OCI-LY7 (cell line): ENCODE data around the gene ELL. TPM values are rescaled to one million over a fixed set of nuclear protein-coding genes. Genes with fewer than 3 reads are reported as not detected.

Source experiments
- BruUV-seq: library from RNA; stranded (reverse); fragments of 400-500 nt; replicated peaks from 2 replicates; lab custom pipeline; 2021; lab: Mats Ljungman, UMichigan
- CTCF ChIA-PET: fragments of 300-600 bp; sonication (Branson Sonifier 250); formaldehyde crosslinking; loops from one replicate; lab custom pipeline; 2022; ENCODE audit warnings: antibody characterized with exemption; ENCODE audit not compliant: unreplicated experiment; lab: Charles Lee
- POLR2A ChIA-PET: fragments of 300-600 bp; sonication (Branson Sonifier 250); formaldehyde crosslinking; loops from one replicate; lab custom pipeline; 2022; ENCODE audit warnings: antibody characterized with exemption; lab: Charles Lee
- DNase-seq: peaks from one replicate; pipeline ENCODE4 v3.0.0-alpha.2; 2015; ENCODE audit warnings: low spot score
- H2AFZ ChIP-seq: fragments of 200-600 bp; sonication (generic), shearing (Covaris generic); 2 replicates; pipeline ENCODE4 v1.6.1; 2014; ENCODE audit warnings: mild to moderate bottlenecking, antibody characterized with exemption, low read length, moderate library complexity
- H3K27ac ChIP-seq: fragments of 200-600 bp; sonication (generic); 2 replicates; pipeline ENCODE4 v1.5.1; 2014; ENCODE audit warnings: mixed run types, low read depth, mild to moderate bottlenecking, moderate library complexity, low read length, inconsistent platforms; ENCODE audit not compliant: poor library complexity, severe bottlenecking
- H3K36me3 ChIP-seq: fragments of 200-600 bp; sonication (generic); 2 replicates; pipeline ENCODE4 v1.6.1; 2014; ENCODE audit warnings: mild to moderate bottlenecking, antibody characterized with exemption, low read length, moderate library complexity, mixed read lengths; ENCODE audit not compliant: insufficient read depth
- H3K4me1 ChIP-seq: fragments of 200-600 bp; sonication (generic); 2 replicates; pipeline ENCODE4 v1.5.1; 2014; ENCODE audit warnings: mild to moderate bottlenecking, low read length; ENCODE audit not compliant: insufficient read depth, poor library complexity, severe bottlenecking
- H3K4me2 ChIP-seq: fragments of 200-600 bp; sonication (generic); 2 replicates; pipeline ENCODE4 v1.6.1; 2014; ENCODE audit warnings: mild to moderate bottlenecking, low read length
- H3K4me3 ChIP-seq: fragments of 200-600 bp; sonication (generic); 2 replicates; pipeline ENCODE4 v1.5.1; 2014; ENCODE audit warnings: mild to moderate bottlenecking, low read depth, low read length; ENCODE audit not compliant: poor library complexity, severe bottlenecking
- H3K79me2 ChIP-seq: fragments of 200-600 bp; sonication (generic); 2 replicates; pipeline ENCODE4 v1.6.1; 2016; ENCODE audit warnings: low read depth, mild to moderate bottlenecking, low read length, moderate library complexity, mixed read lengths; ENCODE audit not compliant: insufficient read depth
- H3K9me2 ChIP-seq: fragments of 200-600 bp; sonication (generic); 2 replicates; pipeline ENCODE4 v1.6.1; 2016; ENCODE audit warnings: mild to moderate bottlenecking, low read length, mixed read lengths; ENCODE audit not compliant: insufficient read depth
- H3K9me3 ChIP-seq: fragments of 200-600 bp; sonication (generic); 2 replicates; pipeline ENCODE4 v1.6.1; 2014; ENCODE audit warnings: mild to moderate bottlenecking, mixed run types, low read length, mixed read lengths
- H4K20me1 ChIP-seq: fragments of 200-600 bp; sonication (generic); 2 replicates; pipeline ENCODE4 v1.6.1; 2014; ENCODE audit warnings: mild to moderate bottlenecking, antibody characterized with exemption, low read length, moderate library complexity, mixed read lengths; ENCODE audit not compliant: insufficient read depth
- CTCF ChIP-seq: fragments of 200-600 bp; sonication (generic); conservative IDR thresholded peaks from 2 replicates; pipeline ENCODE4 v1.5.1; 2014; ENCODE audit warnings: mild to moderate bottlenecking, antibody characterized with exemption, low read length, moderate library complexity, mixed read lengths
- EZH2phosphoT487 ChIP-seq: fragments of 200-600 bp; sonication (generic); IDR thresholded peaks from 2 replicates; pipeline ENCODE4 v1.6.1; 2018; ENCODE audit warnings: low read depth, borderline replicate concordance, mild to moderate bottlenecking, mixed run types, antibody characterized with exemption, low read length, moderate library complexity, mixed read lengths
- intact Hi-C: fragments of 100-400 bp; cut with micrococcal nuclease; formaldehyde crosslinking; loops from one replicate; pipeline ENCODE4 v1.10.0; 2022; ENCODE audit not compliant: unreplicated experiment
- total RNA-seq, 2 experiments: library from RNA; depleted of rRNA in 1 of 2; stranded (reverse); fragments of >200 nt in 1 of 2; shearing (Covaris generic) in 1 of 2; gene quantifications; 2 replicates each; pipeline ENCODE4 v1.2.3, GENCODE V29; 2014 to 2022

ELL gene
- total RNA-seq, 2 experiments from 2014 or later: 14.4 to 24.6 TPM

DNA sequence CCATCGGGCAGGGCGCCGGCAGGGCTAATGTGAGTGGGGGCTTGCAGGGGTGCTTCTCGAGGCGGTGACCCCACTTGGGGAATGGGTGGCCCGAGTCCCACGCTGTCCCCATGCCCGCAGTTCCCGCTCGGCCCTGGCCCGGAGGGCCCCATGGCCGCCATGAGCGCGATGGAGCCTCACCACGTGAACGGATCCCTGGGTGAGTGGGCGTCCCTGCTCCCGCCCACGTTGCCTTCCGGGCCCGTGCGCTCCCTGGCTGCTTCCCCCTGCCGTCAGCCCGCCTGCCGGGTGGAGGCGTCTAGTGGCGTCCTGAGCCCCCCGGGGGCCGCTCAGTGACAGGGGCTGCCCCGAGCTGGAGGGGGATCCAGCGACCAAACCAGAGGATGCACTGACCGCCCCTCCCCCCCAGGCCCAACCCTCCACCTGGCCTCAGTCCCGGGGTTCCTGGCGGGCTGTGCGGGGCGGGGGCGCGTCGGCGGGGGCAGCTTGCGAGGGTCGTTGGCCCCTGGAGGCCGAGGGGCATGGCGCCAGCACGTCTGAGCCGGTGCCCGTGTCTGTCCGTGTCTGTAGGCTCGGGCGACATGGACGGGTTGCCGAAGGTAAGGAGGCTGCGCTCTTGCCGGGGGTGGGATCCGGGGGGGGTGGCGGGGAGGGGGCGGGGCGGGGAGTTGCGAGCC is 88.7 kb downstream of the ELL start:
- ChIA-PET CTCF (no interaction called here), POLR2A (no interaction called here)
- H3K9me2 ChIP-seq: no peaks in the 10 kb centered on the region
- no peak overlapping the region for H2AFZ ChIP-seq
- no TSS peak for BruUV-seq
- H3K79me2 ChIP-seq: no peaks in the 10 kb centered on the region
- intact Hi-C loops: no loop called here
- H4K20me1 ChIP-seq: no peaks in the 10 kb centered on the region
- H3K4me2 ChIP-seq: peak overlapping the region; percentile 56
- no peaks in the 10 kb centered on the region for H3K9me3 ChIP-seq
- peaks cover 40% of the 10 kb centered on the region for H3K4me1 ChIP-seq
- no peak overlapping the region for H3K4me3 ChIP-seq
- no peak for TF ChIP-seq CTCF
- no peak for TF ChIP-seq EZH2phosphoT487
- H3K36me3 ChIP-seq: no peaks in the 10 kb centered on the region
- DNase-seq: peak; percentile 38
- no peak overlapping the region for H3K27ac ChIP-seq

GRCh38 chr19:18432275-18433014 is 89.4 kb downstream of the ELL start:
- no peak overlapping the region for H2AFZ ChIP-seq
- H3K79me2 ChIP-seq: no peaks in the 10 kb centered on the region
- TF ChIP-seq CTCF (no peak), EZH2phosphoT487 (no peak)
- no TSS peak for BruUV-seq
- H3K36me3 ChIP-seq: no peaks in the 10 kb centered on the region
- H3K4me2 ChIP-seq: peak overlapping the region; percentile 56
- H3K27ac ChIP-seq: no peak overlapping the region
- DNase-seq: no peak
- H3K9me2 ChIP-seq: no peaks in the 10 kb centered on the region
- intact Hi-C loops: no loop called here
- H4K20me1 ChIP-seq: no peaks in the 10 kb centered on the region
- H3K4me1 ChIP-seq: peaks cover 37% of the 10 kb centered on the region
- H3K9me3 ChIP-seq: no peaks in the 10 kb centered on the region
- ChIA-PET CTCF (no interaction called here), POLR2A (interaction anchor here (0.6 kb wide), 2 partner anchors 89 to 399 kb away, joined by 3 to 5 read pairs; partner anchors contain the start of gene ELL)
- H3K4me3 ChIP-seq: no peak overlapping the region
